ENCODE data around the gene SNW1. TPM values are rescaled to one million over a fixed set of nuclear protein-coding genes. Genes with fewer than 3 reads are reported as not detected.
"Not testable (repeated sequence)": the region's sequence is repeated elsewhere in the genome, so short reads cannot be mapped to it uniquely, and the experiment has no call there.

Gene SNW1
- total RNA-seq, 2 donors from 2014 or later = 23.1 to 40.9 TPM

- H3K9me3 ChIP-seq = no peaks in the 10 kb centered on the region
- no peaks in the 10 kb centered on the region for H3K27me3 ChIP-seq
- WGBS, 2 donors = 82 to 88% methylated on average over 1 of the region's 1 CpG
- TF ChIP-seq POLR2A (IDR thresholded peaks at IDR 0.05) (no peak), CTCF (IDR thresholded peaks at IDR 0.05) (no peak)
- peak overlapping the region in 1 of 2 donors; percentile 97 for H3K4me3 ChIP-seq
- H3K4me1 ChIP-seq = peaks cover 9% of the 10 kb centered on the region
- no peaks in the 10 kb centered on the region for H3K36me3 ChIP-seq (replicated peaks in 1 of 2; ENCODE audit: insufficient read depth in 1 of 2, low read depth in 2 of 2)
- intact Hi-C loops (cut with DNase I) = no loop called here
- peak overlapping the region; percentile 77 to 96 (median 89) for H3K27ac ChIP-seq
- ATAC-seq (no peak), DNase-seq (no peak)
Measured at GRCh38 chr14:77800814-77801213, 39.9 kb upstream of the SNW1 start.

GRCh38 chr14:77799863-77800730 is 39.1 kb upstream of the SNW1 start, which contains the start of gene ADCK1:
TSS of gene ADCK1 (plus strand) at chr14:77800109. CDS start at chr14:77818979, 18,870 bp downstream.
- TF ChIP-seq POLR2A (IDR thresholded peaks at IDR 0.05) (peak; percentile 52 to 75 (median 74)), CTCF (IDR thresholded peaks at IDR 0.05) (peak in 6 of 7 experiments; percentile 13 to 56 (median 39))
- H3K4me3 ChIP-seq = peak within 1 kb of the TSS; percentile 47 to 97
- intact Hi-C loops (cut with DNase I) = no loop called here
- no peaks in the 10 kb centered on the region for H3K27me3 ChIP-seq
- 1% methylated on average over 9 to 62 of the region's 66 CpGs for whole genome bisulfite sequencing, 2 donors
- no peaks in the 10 kb centered on the region for H3K36me3 ChIP-seq (replicated peaks in 1 of 2; ENCODE audit: insufficient read depth in 1 of 2, low read depth in 2 of 2)
- peak within 1 kb of the TSS; percentile 77 to 96 (median 89) for H3K27ac ChIP-seq
- peaks cover 9% of the 10 kb centered on the region for H3K4me1 ChIP-seq
- no peaks in the 10 kb centered on the region for H3K9me3 ChIP-seq
- peak; percentile 95 for ATAC-seq
- peak; percentile 90 to 94 (median 90) for DNase-seq

GRCh38 chr14:77799456-77799855 is 38.5 kb upstream of the SNW1 start:
- peak in 1 of 4 donors; percentile 14 for DNase-seq
- Histone ChIP-seq H3K4me3 (peak overlapping the region; percentile 47 to 97), H3K27ac (peak overlapping the region in 3 of 4 donors; percentile 77 to 96 (median 91))
- intact Hi-C loops (cut with DNase I); H3K27me3 ChIP-seq; H3K4me1 ChIP-seq; H3K36me3 ChIP-seq (replicated peaks in 1 of 2; ENCODE audit: insufficient read depth in 1 of 2, low read depth in 2 of 2); ATAC-seq; H3K9me3 ChIP-seq: not testable (repeated sequence)
- WGBS, 2 donors = 69 to 70% methylated on average over 13 of the region's 13 CpGs

- no peak for TF ChIP-seq CTCF (IDR thresholded peaks at IDR 0.05)
- no peak for TF ChIP-seq POLR2A (IDR thresholded peaks at IDR 0.05)
- DNase-seq = no peak
- intact Hi-C loops (cut with DNase I) = no loop called here
- ATAC-seq = no peak
- H3K27ac ChIP-seq = no peak overlapping the region
- H3K9me3 ChIP-seq = no peaks in the 10 kb centered on the region
- no peaks in the 10 kb centered on the region for H3K36me3 ChIP-seq (replicated peaks in 1 of 2; ENCODE audit: insufficient read depth in 1 of 2, low read depth in 2 of 2)
- 51 to 52% methylated on average over 4 of the region's 4 CpGs for WGBS, 2 donors
- no peak overlapping the region for H3K4me3 ChIP-seq
- no peaks in the 10 kb centered on the region for H3K27me3 ChIP-seq
- peaks cover under 1% of the 10 kb centered on the region for H3K4me1 ChIP-seq
Measured at GRCh38 chr14:77794357-77794756, 33.4 kb upstream of the SNW1 start.

- H3K9me3 ChIP-seq; DNase-seq; H3K27me3 ChIP-seq; ATAC-seq; H3K27ac ChIP-seq; intact Hi-C loops (cut with DNase I); H3K4me1 ChIP-seq; H3K4me3 ChIP-seq; H3K36me3 ChIP-seq (replicated peaks in 1 of 2; ENCODE audit: insufficient read depth in 1 of 2, low read depth in 2 of 2): not testable (repeated sequence)
- WGBS, 2 donors = 75 to 79% methylated on average over 3 of the region's 3 CpGs
Measured at GRCh38 chr14:77793255-77793654, 32.3 kb upstream of the SNW1 start.
